IMR-90 (cell line): ENCODE results near the gene TRIM62. TPM values are rescaled to one million over a fixed set of nuclear protein-coding genes. Genes with fewer than 3 reads are reported as not detected.

Source experiments
- ATAC-seq: fragments of 200-7000 bp; cut with Tn5 transposase; 2 replicates; pipeline ENCODE4 v1.9.1; 2020; ENCODE audit warnings: low read depth, mild to moderate bottlenecking, moderate library complexity
- BruUV-seq: library from RNA; stranded (reverse); fragments of 400-500 nt; replicated peaks from 2 replicates; lab custom pipeline; 2021; lab: Mats Ljungman, UMichigan
- CTCF ChIA-PET: fragments of 300-600 bp; formaldehyde crosslinking; extraction: SDS; loops from one replicate; lab custom pipeline; 2021; ENCODE audit warnings: antibody characterized with exemption; lab: Yijun Ruan, JAX
- POLR2A ChIA-PET: fragments of 300-600 bp; sonication (Branson Sonifier 250); formaldehyde crosslinking; loops from one replicate; lab custom pipeline; 2022; ENCODE audit warnings: antibody characterized with exemption; ENCODE audit not compliant: unreplicated experiment; lab: Charles Lee
- DNase-seq: peaks from one replicate; pipeline ENCODE4 v3.0.0; 2013
- H2AFZ ChIP-seq: replicated peaks from 2 replicates; pipeline ENCODE3; 2013; ENCODE audit warnings: low read length, mild to moderate bottlenecking; ENCODE audit not compliant: poor library complexity
- H2AK5ac ChIP-seq: 2 replicates; pipeline ENCODE4 v1.6.1; 2013; ENCODE audit warnings: low read depth, low read length, inconsistent platforms
- H2AK9ac ChIP-seq: replicated peaks from 2 replicates; pipeline ENCODE3; 2013; ENCODE audit warnings: mild to moderate bottlenecking, low read depth, low read length, moderate library complexity; ENCODE audit not compliant: poor library complexity
- H2BK120ac ChIP-seq: 2 replicates; pipeline ENCODE4 v1.6.1; 2013; ENCODE audit warnings: low read depth, low read length, inconsistent platforms
- H2BK15ac ChIP-seq: 3 replicates; pipeline ENCODE4 v1.6.1; 2013; ENCODE audit warnings: low read depth, low read length, inconsistent platforms
- H2BK20ac ChIP-seq: 2 replicates; pipeline ENCODE4 v1.6.1; 2013; ENCODE audit warnings: low read depth, mild to moderate bottlenecking, inconsistent platforms, low read length, moderate library complexity
- H2BK5ac ChIP-seq: 2 replicates; pipeline ENCODE4 v1.6.1; 2013; ENCODE audit warnings: mild to moderate bottlenecking, low read depth, low read length, inconsistent platforms; ENCODE audit not compliant: poor library complexity, severe bottlenecking
- H3K14ac ChIP-seq: replicated peaks from 2 replicates; pipeline ENCODE4 v1.6.1; 2013; ENCODE audit warnings: low read depth, low read length, inconsistent platforms
- H3K18ac ChIP-seq: 2 replicates; pipeline ENCODE4 v1.6.1; 2013; ENCODE audit warnings: low read depth, low read length, control low read depth
- H3K23ac ChIP-seq: 2 replicates; pipeline ENCODE4 v1.6.1; 2013; ENCODE audit warnings: low read depth, low read length, inconsistent platforms
- H3K27ac ChIP-seq: 2 replicates; pipeline ENCODE4 v1.5.1; 2013; ENCODE audit warnings: mild to moderate bottlenecking, control low read depth, low read length; ENCODE audit not compliant: insufficient read depth
- H3K27me3 ChIP-seq: 2 replicates; pipeline ENCODE4 v1.6.1; 2013; ENCODE audit warnings: low read length; ENCODE audit not compliant: control insufficient read depth, insufficient read depth
- H3K36me3 ChIP-seq: 2 replicates; pipeline ENCODE4 v1.6.1; 2013; ENCODE audit warnings: low read length, mixed read lengths; ENCODE audit not compliant: control insufficient read depth, insufficient read depth
- H3K4ac ChIP-seq: 2 replicates; pipeline ENCODE4 v1.6.1; 2013; ENCODE audit warnings: low read depth, low read length, inconsistent platforms
- H3K4me1 ChIP-seq: 2 replicates; pipeline ENCODE4 v1.6.1; 2013; ENCODE audit warnings: low read length, mixed read lengths; ENCODE audit not compliant: control insufficient read depth, insufficient read depth
- H3K4me2 ChIP-seq: 2 replicates; pipeline ENCODE4 v1.6.1; 2013; ENCODE audit warnings: low read depth, mild to moderate bottlenecking, control low read depth, low read length, moderate library complexity
- H3K4me3 ChIP-seq: 2 replicates; pipeline ENCODE4 v1.5.1; 2013; ENCODE audit warnings: low read depth, mild to moderate bottlenecking, control low read depth, low read length, moderate library complexity; ENCODE audit not compliant: insufficient read depth
- H3K56ac ChIP-seq: 2 replicates; pipeline ENCODE4 v1.6.1; 2013; ENCODE audit warnings: low read length, inconsistent platforms; ENCODE audit not compliant: insufficient read depth; ENCODE audit errors: extremely low read depth
- H3K79me1 ChIP-seq, 2 experiments: 2 replicates each; pipeline ENCODE4 v1.6.1; 2013; ENCODE audit warnings: low read length in 2 of 2, inconsistent platforms in 1 of 2, low read depth in 1 of 2
- H3K9ac ChIP-seq: 2 replicates; pipeline ENCODE4 v1.6.1; 2013; ENCODE audit warnings: low read depth, low read length, control low read depth
- H3K9me1 ChIP-seq: 2 replicates; pipeline ENCODE4 v1.6.1; 2013; ENCODE audit warnings: low read length, inconsistent platforms; ENCODE audit not compliant: insufficient read depth
- H3K9me3 ChIP-seq: 2 replicates; pipeline ENCODE4 v1.6.1; 2013; ENCODE audit warnings: low read length; ENCODE audit not compliant: control insufficient read depth, insufficient read depth
- H4K20me1 ChIP-seq: 2 replicates; pipeline ENCODE4 v1.6.1; 2013; ENCODE audit warnings: low read length, inconsistent platforms; ENCODE audit not compliant: insufficient read depth
- H4K5ac ChIP-seq: 2 replicates; pipeline ENCODE4 v1.6.1; 2013; ENCODE audit warnings: mild to moderate bottlenecking, low read depth, low read length, control low read depth
- H4K8ac ChIP-seq, 2 experiments: 2 replicates each; pipeline ENCODE4 v1.6.1; 2013; ENCODE audit warnings: low read depth in 2 of 2, low read length in 2 of 2, control low read depth in 1 of 2, inconsistent platforms in 1 of 2
- H4K91ac ChIP-seq: 2 replicates; pipeline ENCODE4 v1.6.1; 2013; ENCODE audit warnings: low read depth, low read length, inconsistent platforms; ENCODE audit not compliant: insufficient read depth
- BHLHE40 ChIP-seq: fragments of 150-350 bp; IDR thresholded peaks from 2 replicates; pipeline ENCODE4 v1.6.1; 2016; ENCODE audit warnings: mild to moderate bottlenecking, low read depth, low read length
- MAFK ChIP-seq: IDR thresholded peaks from 2 replicates; pipeline ENCODE4 v1.6.1; 2012; ENCODE audit warnings: low read depth, low read length, improper control_type of control experiment
- MAZ ChIP-seq: IDR thresholded peaks from 2 replicates; pipeline ENCODE4 v1.6.1; 2012; ENCODE audit warnings: low read depth, mild to moderate bottlenecking, low read length, improper control_type of control experiment, moderate library complexity, borderline replicate concordance
- MXI1 ChIP-seq: IDR thresholded peaks from 2 replicates; pipeline ENCODE4 v1.6.1; 2012; ENCODE audit warnings: low read depth, mild to moderate bottlenecking, low read length, moderate library complexity, borderline replicate concordance
- NFE2L2 ChIP-seq: fragments of 150-350 bp; IDR thresholded peaks from 2 replicates; pipeline ENCODE4 v1.6.1; 2016; ENCODE audit warnings: low read depth, mild to moderate bottlenecking, low read length
- POLR2A ChIP-seq: IDR thresholded peaks from 2 replicates; pipeline ENCODE4 v1.6.1; 2012; ENCODE audit warnings: mild to moderate bottlenecking, low read depth, low read length
- SMC3 ChIP-seq: fragments of 150-350 bp; IDR thresholded peaks from 2 replicates; pipeline ENCODE4 v1.6.1; 2016; ENCODE audit warnings: low read depth, mild to moderate bottlenecking, antibody characterized with exemption, low read length, moderate library complexity
- WGBS, 2 experiments: methylation state at CpG; one replicate each; pipeline versions ENCODE4 v1.1.5 to v1.1.7; 2013; ENCODE audit warnings: missing lambda C conversion rate in 2 of 2; ENCODE audit not compliant: insufficient read length in 1 of 2; ENCODE audit errors: extremely low coverage in 2 of 2; 5-methylcytosine and 5-hydroxymethylcytosine counted together
- dilution Hi-C: fragments of 300-500 bp; cut with HindIII; formaldehyde crosslinking; loops from one replicate; pipeline ENCODE4 v1.14.3; 2018; ENCODE audit warnings: low sequenced_read_pairs; ENCODE audit not compliant: unreplicated experiment
- in situ Hi-C: fragments of 300-500 bp; cut with MboI; formaldehyde crosslinking; loops from 3 replicates; pipeline ENCODE4 v1.14.3; 2019; ENCODE audit warnings: low sequenced_read_pairs, inconsistent platforms, mixed read lengths
- intact Hi-C: fragments of 100-400 bp; cut with micrococcal nuclease; formaldehyde crosslinking; loops from 2 replicates; pipeline ENCODE4 v1.10.0; 2022
- polyA plus RNA-seq, 3 experiments: library from polyadenylated mRNA; depleted of rRNA; stranded (reverse); fragments of >200 nt; gene quantifications; 2 replicates each; pipeline ENCODE4 v1.2.3, GENCODE V29; 2012; ENCODE audit warnings: low replicate concordance in 1 of 3
- total RNA-seq: library from RNA; depleted of rRNA; stranded (reverse); fragments of >200 nt; gene quantifications from 2 replicates; pipeline ENCODE4 v1.2.3, GENCODE V29; 2012

TRIM62 gene
- total and polyA plus RNA-seq, 2 of the 4 experiments (the other 2 are of a cell fraction), result 3.0 to 11.1 TPM

DNA sequence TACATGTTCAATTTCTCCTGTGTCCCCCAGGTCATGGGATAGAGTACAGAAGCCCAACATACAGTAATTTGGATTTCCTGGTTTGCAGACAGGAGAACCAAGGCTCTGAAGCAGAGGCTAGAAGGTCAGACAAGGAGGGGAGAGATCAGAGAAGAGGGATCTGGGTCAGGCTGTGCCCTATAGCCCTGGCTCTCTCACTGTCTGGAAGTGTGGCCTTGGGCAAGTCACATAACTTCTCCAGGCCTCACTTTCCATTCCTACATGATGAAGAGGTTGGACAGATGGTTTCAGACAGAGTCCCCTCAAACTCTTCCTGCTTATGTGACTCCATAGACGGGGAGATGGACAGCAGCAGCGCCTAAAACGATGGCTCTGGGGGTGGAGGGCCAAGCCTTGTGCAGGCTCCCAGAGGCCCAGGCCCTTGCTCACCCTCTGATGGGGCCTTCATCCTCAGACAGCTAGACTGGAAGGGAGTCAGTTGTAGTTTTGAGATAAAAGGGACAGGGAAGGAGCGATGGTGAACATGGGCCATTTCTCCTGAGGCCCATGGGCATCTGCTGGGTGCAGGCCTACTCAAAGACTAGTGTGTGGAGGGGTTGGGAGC lies 2.9 kb downstream of the TRIM62 start:
- no peak overlapping the region for H3K4ac ChIP-seq
- no peak overlapping the region for H3K4me2 ChIP-seq
- no peak overlapping the region for H2AK9ac ChIP-seq
- H3K9ac ChIP-seq, result no peak overlapping the region
- H2BK120ac ChIP-seq, result no peak overlapping the region
- no peak overlapping the region for H3K14ac ChIP-seq
- no peak overlapping the region for H4K91ac ChIP-seq
- H3K4me1 ChIP-seq, result peaks cover 9% of the 10 kb centered on the region
- no peak overlapping the region for H3K23ac ChIP-seq
- no peaks in the 10 kb centered on the region for H3K9me3 ChIP-seq
- ATAC-seq (no peak), DNase-seq (no peak)
- no peak overlapping the region for H3K27ac ChIP-seq
- H3K9me1 ChIP-seq, result peaks cover 26% of the 10 kb centered on the region
- POLR2A ChIA-PET, result no interaction called here
- no CpG with 5 or more reads among the region's 4 CpGs for WGBS, 2 experiments
- H2AFZ ChIP-seq, result no peak overlapping the region
- in situ Hi-C loops, result no loop called here
- H3K56ac ChIP-seq, result no peak overlapping the region
- H3K18ac ChIP-seq, result no peak overlapping the region
- 0 out of 2 replicates have a peak, but pooled peaks cover 6% of the 10 kb centered on the region for H3K36me3 ChIP-seq
- H4K20me1 ChIP-seq, result peaks cover 21% of the 10 kb centered on the region
- H2BK5ac ChIP-seq, result no peak overlapping the region
- H3K27me3 ChIP-seq, result no peaks in the 10 kb centered on the region
- CTCF ChIA-PET, result no interaction called here
- TF ChIP-seq MXI1 (no peak), SMC3 (no peak), POLR2A (no peak), BHLHE40 (no peak), NFE2L2 (no peak), MAZ (no peak), MAFK (no peak)
- intact Hi-C loops, result no loop called here
- H4K8ac ChIP-seq, result no peak overlapping the region
- no peak overlapping the region for H2BK20ac ChIP-seq
- no peak overlapping the region for H2AK5ac ChIP-seq
- no peak overlapping the region for H3K4me3 ChIP-seq
- BruUV-seq, result no TSS peak
- H2BK15ac ChIP-seq, result no peak overlapping the region
- no peak overlapping the region for H4K5ac ChIP-seq
- H3K79me1 ChIP-seq, result peaks cover 8 to 62% of the 10 kb centered on the region in 2 experiments
- dilution Hi-C loops, result no loop called here
